Activated CD4-positive, alpha-beta memory T cell treated with anti-CD3 and anti-CD28 coated beads for 36 hours (primary cell): ENCODE data around the gene OR4D1. TPM values are rescaled to one million over a fixed set of nuclear protein-coding genes. Genes with fewer than 3 reads are reported as not detected.

Experiments
- CTCF ChIA-PET: fragments of 350-600 bp; sonication (Branson Sonifier 250); formaldehyde crosslinking; loops from one replicate; lab custom pipeline; 2021; ENCODE audit warnings: antibody characterized with exemption, inconsistent platforms; lab: Charles Lee
- POLR2A ChIA-PET: fragments of 350-600 bp; sonication (Branson Sonifier 250); formaldehyde crosslinking; loops from one replicate; lab custom pipeline; 2021; ENCODE audit warnings: antibody characterized with exemption; lab: Charles Lee
- DNase-seq: peaks from one replicate; pipeline ENCODE4 v3.0.0-alpha.2; 2020
- H3K27ac Mint-ChIP-seq: one replicate; pipeline ENCODE4 v1.8.0; 2021; ENCODE audit warnings: mixed read lengths
- H3K27me3 Mint-ChIP-seq: one replicate; pipeline ENCODE4 v1.8.0; 2021; ENCODE audit warnings: mixed read lengths
- H3K36me3 Mint-ChIP-seq: one replicate; pipeline ENCODE4 v1.8.0; 2021; ENCODE audit warnings: mixed read lengths
- H3K4me1 Mint-ChIP-seq: one replicate; pipeline ENCODE4 v1.8.0; 2021; ENCODE audit warnings: low read depth, mixed read lengths
- H3K4me3 Mint-ChIP-seq: one replicate; pipeline ENCODE4 v1.8.0; 2021; ENCODE audit warnings: mild to moderate bottlenecking, mixed read lengths
- H3K9me3 Mint-ChIP-seq: one replicate; pipeline ENCODE4 v1.8.0; 2021; ENCODE audit warnings: mixed read lengths
- intact Hi-C: fragments of 100-400 bp; cut with micrococcal nuclease; formaldehyde crosslinking; loops from one replicate; pipeline ENCODE4 v1.15.1; 2023
- total RNA-seq, 2 experiments: library from RNA; stranded (reverse); gene quantifications; one replicate each; pipeline ENCODE4 v1.2.3, GENCODE V29; 2021

Gene OR4D1
- total RNA-seq, 2 experiments from 2014 or later, result 0.17 to 0.27 TPM

GRCh38 chr17:58200024-58200633 is 51.9 kb downstream of the OR4D1 start:
- POLR2A ChIA-PET, result interaction anchor here (0.5 kb wide), 1 partner anchor 205 kb away, joined by 6 read pairs; no protein-coding TSS in a partner anchor
- no peaks in the 10 kb centered on the region for H3K9me3 Mint-ChIP-seq
- no peak overlapping the region for H3K27ac Mint-ChIP-seq
- peaks cover 10% of the 10 kb centered on the region for H3K27me3 Mint-ChIP-seq
- DNase-seq, result peak; percentile 74
- intact Hi-C loops, result no loop called here
- CTCF ChIA-PET, result interaction anchor here (0.6 to 3.9 kb wide), 35 partner anchors 8 to 308 kb away, joined by 3 to 27 read pairs (median 4); partner anchors contain the start of genes EPX, MKS1 and RNF43
- H3K4me1 Mint-ChIP-seq, result peaks cover 3% of the 10 kb centered on the region
- H3K4me3 Mint-ChIP-seq, result no peak overlapping the region
- H3K36me3 Mint-ChIP-seq, result no peaks in the 10 kb centered on the region

DNA sequence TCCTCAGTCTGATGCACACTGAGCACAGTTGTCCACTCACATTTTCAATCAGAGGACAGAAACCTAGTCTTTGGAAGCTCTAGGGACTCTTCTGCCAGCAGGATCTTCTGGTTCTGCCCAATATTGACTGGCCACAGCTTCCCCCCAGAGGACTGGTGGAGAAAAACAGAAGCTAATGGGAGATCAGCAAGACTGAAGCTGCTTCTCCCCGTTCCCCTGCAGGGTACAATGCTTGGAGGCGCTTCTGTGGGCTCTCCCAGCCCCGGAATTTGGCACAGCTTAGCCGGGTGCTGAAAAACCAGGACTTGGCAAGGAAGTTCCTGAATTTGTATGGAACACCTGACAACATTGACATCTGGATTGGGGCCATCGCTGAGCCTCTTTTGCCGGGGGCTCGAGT is 54.7 kb downstream of the OR4D1 start:
- Mint-ChIP-seq H3K27me3 (peaks cover 6% of the 10 kb centered on the region), H3K4me1 (peaks cover 3% of the 10 kb centered on the region), H3K4me3 (no peak overlapping the region), H3K36me3 (no peaks in the 10 kb centered on the region), H3K9me3 (no peaks in the 10 kb centered on the region), H3K27ac (no peak overlapping the region)
- ChIA-PET POLR2A (no interaction called here), CTCF (no interaction called here)
- no peak for DNase-seq
- intact Hi-C loops, result no loop called here

GRCh38 chr17:58204796-58205195 is 56.6 kb downstream of the OR4D1 start:
- DNase-seq, result no peak
- H3K27ac Mint-ChIP-seq, result no peak overlapping the region
- intact Hi-C loops, result no loop called here
- POLR2A ChIA-PET, result no interaction called here
- peaks cover 3% of the 10 kb centered on the region for H3K4me1 Mint-ChIP-seq
- H3K27me3 Mint-ChIP-seq, result no peaks in the 10 kb centered on the region
- peaks cover 6% of the 10 kb centered on the region for H3K36me3 Mint-ChIP-seq
- H3K9me3 Mint-ChIP-seq, result no peaks in the 10 kb centered on the region
- no peak overlapping the region for H3K4me3 Mint-ChIP-seq
- CTCF ChIA-PET, result no interaction called here

DNA sequence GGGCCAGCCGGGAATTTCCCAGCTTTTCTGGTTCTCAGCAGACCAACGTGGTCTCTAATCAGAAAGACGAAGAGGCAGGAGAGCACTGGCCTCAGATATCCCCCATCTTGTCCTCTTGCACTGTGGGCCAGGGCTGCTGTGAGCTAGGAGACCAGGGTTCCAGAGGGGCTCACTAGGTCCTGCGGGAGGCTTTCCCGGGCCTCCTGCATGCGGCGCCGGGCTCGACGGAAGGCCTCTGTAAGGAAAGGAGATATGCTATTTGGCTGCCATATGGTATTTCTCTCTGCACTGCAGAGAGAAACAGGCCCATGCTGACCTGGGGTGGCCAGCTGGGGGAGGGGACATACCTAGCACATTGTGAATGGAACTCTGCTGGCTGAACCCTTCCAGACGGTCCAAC is 57.8 kb downstream of the OR4D1 start:
- DNase-seq, result no peak
- no peak overlapping the region for H3K27ac Mint-ChIP-seq
- H3K36me3 Mint-ChIP-seq, result peaks cover 10% of the 10 kb centered on the region
- H3K4me3 Mint-ChIP-seq, result no peak overlapping the region
- H3K27me3 Mint-ChIP-seq, result no peaks in the 10 kb centered on the region
- no peaks in the 10 kb centered on the region for H3K4me1 Mint-ChIP-seq
- no peaks in the 10 kb centered on the region for H3K9me3 Mint-ChIP-seq
- ChIA-PET CTCF (no interaction called here), POLR2A (no interaction called here)
- intact Hi-C loops, result no loop called here

GRCh38 chr17:58207451-58207850 is 59.3 kb downstream of the OR4D1 start:
- intact Hi-C loops, result no loop called here
- Mint-ChIP-seq H3K27me3 (no peaks in the 10 kb centered on the region), H3K4me3 (no peak overlapping the region), H3K36me3 (peaks cover 12% of the 10 kb centered on the region), H3K9me3 (no peaks in the 10 kb centered on the region), H3K4me1 (no peaks in the 10 kb centered on the region), H3K27ac (no peak overlapping the region)
- CTCF ChIA-PET, result no interaction called here
- no peak for DNase-seq
- POLR2A ChIA-PET, result no interaction called here

GRCh38 chr17:58208344-58208743 is 60.2 kb downstream of the OR4D1 start:
- POLR2A ChIA-PET, result no interaction called here
- Mint-ChIP-seq H3K27me3 (no peaks in the 10 kb centered on the region), H3K9me3 (no peaks in the 10 kb centered on the region), H3K4me3 (no peak overlapping the region), H3K27ac (no peak overlapping the region), H3K4me1 (no peaks in the 10 kb centered on the region), H3K36me3 (peaks cover 12% of the 10 kb centered on the region)
- no peak for DNase-seq
- CTCF ChIA-PET, result interaction anchor here (1.9 kb wide), 1 partner anchor 11 kb away, joined by 6 read pairs; the partner anchor contains the start of gene MKS1
- intact Hi-C loops, result no loop called here

Other genes with a start within 250 kb of the OR4D1 start
- under 1 TPM; 0.29 to 0.36 TPM for gene CUEDC1, start 193.0 kb upstream of the OR4D1 start, total RNA-seq
- gene VEZF1, start 160.1 kb upstream of the OR4D1 start, total RNA-seq, result 10 to 100 TPM; 26.8 to 29.8 TPM
- 100 to 1,000 TPM; 325 to 326 TPM for gene SRSF1, start 141.1 kb upstream of the OR4D1 start, total RNA-seq
- 10 to 100 TPM; 24.8 to 26.8 TPM for gene DYNLL2, start 65.0 kb upstream of the OR4D1 start, total RNA-seq
- not detected for gene OR4D2, start 18.6 kb downstream of the OR4D1 start, total RNA-seq
- gene EPX, start 44.3 kb downstream of the OR4D1 start, total RNA-seq, result not detected
- gene MKS1, start 70.9 kb downstream of the OR4D1 start, total RNA-seq, result 10 to 100 TPM; 23.5 to 27.3 TPM
- gene LPO, start 90.2 kb downstream of the OR4D1 start, total RNA-seq, result not detected
- under 1 TPM; 0.17 to 0.22 TPM for gene MPO, start 132.6 kb downstream of the OR4D1 start, total RNA-seq
- gene TSPOAP1, start 180.4 kb downstream of the OR4D1 start, total RNA-seq, result 10 to 100 TPM; 21.6 to 22.7 TPM
- gene SUPT4H1, start 203.8 kb downstream of the OR4D1 start, total RNA-seq, result 100 to 1,000 TPM; 113 to 114 TPM